SK-N-MC (cell line): ENCODE data around the gene ALDOB.

Experiments used
- EZH2 ChIP-seq: fragments of 200-600 bp; sonication (generic); IDR thresholded peaks from one replicate; pipeline ENCODE4 v1.6.1; 2017; ENCODE audit warnings: antibody characterized with exemption
- POLR2AphosphoS5 ChIP-seq: IDR thresholded peaks from 2 replicates; pipeline ENCODE4 v1.6.1; 2012; ENCODE audit warnings: mild to moderate bottlenecking, low read depth, low read length, borderline replicate concordance

GRCh38 chr9:101380295-101380694 is 55.3 kb downstream of the ALDOB start:
- TF ChIP-seq EZH2 (no peak), POLR2AphosphoS5 (no peak)
